HUES64 (cell line): ENCODE data around the gene ARHGDIG. TPM values are rescaled to one million over a fixed set of nuclear protein-coding genes. Genes with fewer than 3 reads are reported as not detected.

Experiments used
- H3K27ac ChIP-seq: 2 replicates; pipeline ENCODE4 v1.7.0; 2013; ENCODE audit warnings: low read depth, low read length, inconsistent platforms
- H3K27me3 ChIP-seq: 2 replicates; pipeline ENCODE4 v1.6.1; 2013; ENCODE audit warnings: mild to moderate bottlenecking, low read length; ENCODE audit not compliant: insufficient read depth
- H3K36me3 ChIP-seq: 2 replicates; pipeline ENCODE4 v1.6.1; 2013; ENCODE audit warnings: mild to moderate bottlenecking, low read length; ENCODE audit not compliant: insufficient read depth
- H3K4me1 ChIP-seq: 2 replicates; pipeline ENCODE4 v1.6.1; 2013; ENCODE audit warnings: mild to moderate bottlenecking, low read length, moderate library complexity; ENCODE audit not compliant: insufficient read depth
- H3K4me3 ChIP-seq: 2 replicates; pipeline ENCODE4 v1.5.1; 2013; ENCODE audit warnings: mild to moderate bottlenecking, low read length, moderate library complexity
- H3K9ac ChIP-seq: 2 replicates; pipeline ENCODE4 v1.6.1; 2013; ENCODE audit warnings: mild to moderate bottlenecking, low read depth, low read length
- H3K9me3 ChIP-seq: 2 replicates; pipeline ENCODE4 v1.6.1; 2013; ENCODE audit warnings: low read depth, low read length; ENCODE audit not compliant: insufficient read depth
- WGBS: fragments of 150-250, 120-280 bp; methylation state at CpG from one replicate; pipeline ENCODE4 v1.1.7; 2013; ENCODE audit warnings: missing lambda C conversion rate; 5-methylcytosine and 5-hydroxymethylcytosine counted together
- polyA plus RNA-seq, 2 experiments: library from polyadenylated mRNA; stranded (reverse); fragments of 50-300 nt; gene quantifications; one replicate each; pipeline ENCODE4 v1.2.3, GENCODE V29; 2013

Gene ARHGDIG
- polyA plus RNA-seq (2013, experiment 1 of 2) = 0.70 TPM
- 0.70 TPM for polyA plus RNA-seq (2013, experiment 2 of 2)

GRCh38 chr16:280552-280951 is at the start of gene ARHGDIG:
TSS of gene ARHGDIG (plus strand) at chr16:280591. CDS start at chr16:280681, 90 bp downstream.
- H3K9me3 ChIP-seq = no peaks in the 10 kb centered on the region
- H3K4me1 ChIP-seq = no peaks in the 10 kb centered on the region
- H3K27me3 ChIP-seq = peaks cover 52% of the 10 kb centered on the region
- no peaks in the 10 kb centered on the region for H3K36me3 ChIP-seq
- WGBS = under 1% methylated on average over 54 of the region's 54 CpGs
- H3K4me3 ChIP-seq = peak within 1 kb of the TSS; percentile 52
- H3K9ac ChIP-seq = peak within 1 kb of the TSS; percentile 67; the same call in 1 of the 2 replicates
- no peak within 1 kb of the TSS for H3K27ac ChIP-seq

- no peak overlapping the region for H3K4me3 ChIP-seq
- H3K27ac ChIP-seq = no peak overlapping the region
- H3K9ac ChIP-seq = no peak overlapping the region
- peaks cover 11% of the 10 kb centered on the region; the same call in 1 of the 2 replicates for H3K4me1 ChIP-seq
- H3K36me3 ChIP-seq = peaks cover 21% of the 10 kb centered on the region
- no peaks in the 10 kb centered on the region for H3K27me3 ChIP-seq
- no peaks in the 10 kb centered on the region for H3K9me3 ChIP-seq
- 92% methylated on average over 21 of the region's 22 CpGs for WGBS
Measured at GRCh38 chr16:230949-231348, 49.4 kb upstream of the ARHGDIG start.

GRCh38 chr16:234468-235305 is 45.7 kb upstream of the ARHGDIG start, which contains the start of gene FAM234A:
TSS of gene FAM234A (plus strand) at chr16:234821. CDS start at chr16:254414, 19,593 bp downstream.
- H3K4me3 ChIP-seq = peak within 1 kb of the TSS; percentile 85
- peak within 1 kb of the TSS; percentile 92 for H3K9ac ChIP-seq
- peak within 1 kb of the TSS; percentile 96 for H3K27ac ChIP-seq
- no peaks in the 10 kb centered on the region for H3K9me3 ChIP-seq
- H3K4me1 ChIP-seq = no peaks in the 10 kb centered on the region
- H3K27me3 ChIP-seq = no peaks in the 10 kb centered on the region
- under 1% methylated on average over 85 of the region's 85 CpGs for WGBS
- no peaks in the 10 kb centered on the region for H3K36me3 ChIP-seq

DNA sequence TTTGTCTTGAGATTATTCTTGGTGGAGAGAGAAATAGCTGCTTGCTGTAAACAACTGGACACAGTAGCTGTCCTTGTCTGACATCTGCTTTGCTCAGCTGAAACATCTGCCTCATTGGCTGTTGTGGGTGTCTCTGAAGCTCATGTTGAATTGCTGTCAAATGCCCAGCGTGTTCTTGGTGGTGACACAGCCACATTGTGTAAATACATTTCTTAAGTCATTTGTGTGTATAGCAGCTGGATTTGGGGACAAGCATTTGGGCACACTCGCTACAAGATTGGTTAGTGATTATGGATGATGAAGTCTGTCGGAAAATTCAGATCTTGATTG is 40.5 kb upstream of the ARHGDIG start:
- H3K27ac ChIP-seq = no peak overlapping the region
- H3K9me3 ChIP-seq = no peaks in the 10 kb centered on the region
- no peak overlapping the region for H3K9ac ChIP-seq
- H3K27me3 ChIP-seq = no peaks in the 10 kb centered on the region
- H3K36me3 ChIP-seq = no peaks in the 10 kb centered on the region
- no peaks in the 10 kb centered on the region for H3K4me1 ChIP-seq
- 91% methylated on average over 3 of the region's 3 CpGs for WGBS
- no peak overlapping the region for H3K4me3 ChIP-seq

DNA sequence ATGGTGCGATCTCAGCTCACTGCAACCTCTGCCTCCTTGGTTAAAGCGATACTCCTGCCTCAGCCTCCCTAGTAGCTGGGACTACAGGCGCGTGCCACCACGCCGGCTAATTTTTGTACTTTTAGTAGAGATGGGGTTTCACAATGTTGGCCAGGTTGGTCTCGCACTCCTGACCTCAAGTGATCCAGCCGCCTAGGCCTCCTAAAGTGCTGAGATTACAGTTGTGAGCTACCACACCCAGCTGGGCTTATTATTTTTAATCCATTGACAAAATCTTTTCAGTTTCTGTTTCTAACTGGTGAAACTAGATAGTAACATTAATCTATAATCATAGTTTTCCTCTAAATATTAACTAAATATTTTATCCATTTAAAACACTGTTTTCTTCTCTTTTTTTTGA is 39.8 kb upstream of the ARHGDIG start:
- WGBS = 96% methylated on average over 8 of the region's 8 CpGs
- H3K27me3 ChIP-seq = no peaks in the 10 kb centered on the region
- H3K9ac ChIP-seq = no peak overlapping the region
- no peaks in the 10 kb centered on the region for H3K36me3 ChIP-seq
- H3K4me3 ChIP-seq = no peak overlapping the region
- H3K4me1 ChIP-seq = no peaks in the 10 kb centered on the region
- H3K9me3 ChIP-seq = no peaks in the 10 kb centered on the region
- no peak overlapping the region for H3K27ac ChIP-seq

GRCh38 chr16:242281-242680 is 38.1 kb upstream of the ARHGDIG start:
- Histone ChIP-seq H3K4me3 (no peak overlapping the region), H3K27ac (no peak overlapping the region), H3K27me3 (no peaks in the 10 kb centered on the region), H3K9me3 (no peaks in the 10 kb centered on the region), H3K9ac (no peak overlapping the region), H3K4me1 (no peaks in the 10 kb centered on the region), H3K36me3 (no peaks in the 10 kb centered on the region)
- WGBS = 94% methylated on average over 10 of the region's 10 CpGs

- no peak overlapping the region for H3K27ac ChIP-seq
- no peaks in the 10 kb centered on the region for H3K36me3 ChIP-seq
- no peak overlapping the region for H3K4me3 ChIP-seq
- 91% methylated on average over 4 of the region's 4 CpGs for WGBS
- no peaks in the 10 kb centered on the region for H3K4me1 ChIP-seq
- H3K9me3 ChIP-seq = no peaks in the 10 kb centered on the region
- H3K27me3 ChIP-seq = no peaks in the 10 kb centered on the region
- no peak overlapping the region for H3K9ac ChIP-seq
Measured at GRCh38 chr16:243348-243747, 37.0 kb upstream of the ARHGDIG start.

DNA sequence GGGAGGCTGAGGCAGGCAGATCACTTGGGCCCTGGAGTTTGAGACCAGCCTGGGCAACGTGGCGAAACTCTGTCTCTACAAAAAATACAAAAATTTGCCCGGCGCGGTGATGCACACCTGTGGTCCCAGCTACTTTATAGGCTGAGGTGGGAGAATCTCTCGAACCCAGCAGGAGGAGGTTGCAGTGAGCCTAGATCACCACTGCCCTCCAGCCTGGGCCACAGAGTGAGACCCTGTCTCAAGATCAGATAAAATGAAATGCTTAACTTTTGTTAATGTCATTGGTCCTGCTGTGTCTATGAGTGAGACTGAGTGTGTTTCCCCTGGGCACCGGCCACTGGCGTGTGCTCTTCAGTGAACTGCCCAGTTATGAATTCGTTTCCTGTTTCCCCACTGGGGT is 35.3 kb upstream of the ARHGDIG start:
- no peak overlapping the region for H3K27ac ChIP-seq
- H3K36me3 ChIP-seq = no peaks in the 10 kb centered on the region; the same call in 1 of the 2 replicates
- no peaks in the 10 kb centered on the region for H3K4me1 ChIP-seq
- H3K27me3 ChIP-seq = no peaks in the 10 kb centered on the region
- no peak overlapping the region for H3K4me3 ChIP-seq
- no peaks in the 10 kb centered on the region for H3K9me3 ChIP-seq
- 91% methylated on average over 9 of the region's 9 CpGs for WGBS
- H3K9ac ChIP-seq = no peak overlapping the region

- no peak overlapping the region for H3K9ac ChIP-seq
- WGBS = 96% methylated on average over 12 of the region's 12 CpGs
- peaks cover 7% of the 10 kb centered on the region; the same call in 1 of the 2 replicates for H3K36me3 ChIP-seq
- H3K27ac ChIP-seq = no peak overlapping the region
- H3K4me3 ChIP-seq = no peak overlapping the region
- no peaks in the 10 kb centered on the region for H3K9me3 ChIP-seq
- H3K27me3 ChIP-seq = no peaks in the 10 kb centered on the region
- no peaks in the 10 kb centered on the region for H3K4me1 ChIP-seq
Measured at GRCh38 chr16:247027-247426, 33.4 kb upstream of the ARHGDIG start.

DNA sequence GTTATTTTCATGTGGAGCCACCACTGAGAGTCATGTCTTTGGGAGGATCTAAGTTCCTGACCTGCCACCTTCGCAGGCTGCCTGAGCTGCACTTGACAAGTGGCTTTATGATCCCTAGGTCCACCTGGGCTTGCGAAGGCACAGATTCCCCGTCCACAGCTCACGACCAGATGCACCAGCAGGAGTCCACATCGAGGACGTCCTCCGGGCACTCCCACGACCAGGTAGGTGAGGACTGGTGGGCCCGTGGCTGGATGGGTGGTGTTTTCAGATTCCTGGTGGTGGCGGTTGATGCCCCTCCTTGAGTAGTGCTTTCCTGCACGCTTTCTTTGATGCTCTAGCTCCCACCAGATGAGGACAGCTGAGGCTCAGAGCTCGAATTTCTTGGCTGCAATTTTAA is 31.0 kb upstream of the ARHGDIG start:
- H3K4me1 ChIP-seq = no peaks in the 10 kb centered on the region
- 90% methylated on average over 12 of the region's 12 CpGs for WGBS

DNA sequence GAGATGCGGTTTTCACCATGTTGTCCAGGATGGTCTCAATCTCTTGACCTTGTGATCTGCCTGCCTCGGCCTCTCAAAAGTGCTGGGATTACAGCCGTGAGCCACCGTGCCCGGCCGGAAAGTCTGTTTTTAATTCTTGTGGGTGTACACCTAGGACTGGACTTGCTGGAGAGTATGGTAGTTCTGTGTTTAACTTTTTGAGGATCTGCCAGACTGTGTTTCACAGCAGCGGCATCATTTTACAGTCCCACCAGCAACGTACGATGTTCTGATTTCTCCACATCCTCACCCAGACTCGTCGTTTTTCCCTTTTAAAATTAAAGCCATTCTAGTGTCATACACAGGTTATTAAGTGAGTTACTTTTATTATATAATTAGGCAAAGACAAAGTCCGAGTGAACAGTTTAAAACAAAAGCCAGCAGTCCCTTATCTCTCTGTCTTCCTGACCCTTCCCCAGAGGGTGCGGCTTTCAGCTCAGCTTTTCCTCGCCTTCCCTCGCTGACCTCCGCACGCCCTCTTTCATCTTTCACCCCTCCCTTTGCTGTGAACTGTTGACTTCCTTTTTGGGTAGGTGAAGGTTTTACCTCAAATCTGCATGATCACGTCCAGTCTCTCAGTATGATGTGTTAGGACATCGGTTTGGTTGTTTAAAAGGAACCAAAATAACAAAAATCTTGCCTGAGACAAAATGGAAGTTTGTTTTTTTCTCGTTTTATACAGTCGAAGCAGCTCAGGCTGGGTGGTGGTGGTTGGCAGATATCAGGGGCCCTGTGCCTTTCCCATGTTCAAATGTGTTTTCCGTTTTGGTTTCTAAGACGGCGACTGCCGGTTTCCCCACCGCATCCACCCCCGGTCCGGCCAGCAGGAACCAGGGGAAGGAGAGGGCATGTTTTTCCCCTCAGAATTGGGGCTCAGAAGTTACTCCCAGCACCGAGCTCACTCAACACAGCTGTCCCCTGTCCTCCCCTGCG is 27.7 kb upstream of the ARHGDIG start:
- Histone ChIP-seq H3K9me3 (no peaks in the 10 kb centered on the region), H3K27ac (no peak overlapping the region), H3K36me3 (peaks cover 35% of the 10 kb centered on the region), H3K27me3 (no peaks in the 10 kb centered on the region), H3K9ac (no peak overlapping the region), H3K4me1 (no peaks in the 10 kb centered on the region), H3K4me3 (no peak overlapping the region)
- 91% methylated on average over 26 of the region's 30 CpGs for WGBS

More for the DNA sequence above, 31.0 kb upstream of the ARHGDIG start:
- no peak overlapping the region for H3K9ac ChIP-seq
- no peaks in the 10 kb centered on the region for H3K9me3 ChIP-seq
- H3K36me3 ChIP-seq = peaks cover 18% of the 10 kb centered on the region
- H3K27ac ChIP-seq = no peak overlapping the region
- H3K27me3 ChIP-seq = no peaks in the 10 kb centered on the region
- H3K4me3 ChIP-seq = no peak overlapping the region
